GM20000 (cell line): ENCODE results near the gene OPRM1.
"Not testable (repeated sequence)": the region's sequence is repeated elsewhere in the genome, so short reads cannot be mapped to it uniquely, and the experiment has no call there.

Experiments
- DNase-seq: peaks from one replicate; pipeline ENCODE4 v3.0.0; 2012; ENCODE audit warnings: low spot score
- CTCF ChIP-seq: IDR thresholded peaks from 2 replicates; pipeline ENCODE4 v1.5.1; 2012; ENCODE audit warnings: mild to moderate bottlenecking, control low read depth; ENCODE audit errors: extremely low read depth, missing control alignments

Gene OPRM1

GRCh38 chr6:154057098-154057497 is 18.1 kb downstream of the OPRM1 start:
- no peak for TF ChIP-seq CTCF
- DNase-seq = no peak

- no peak for TF ChIP-seq CTCF
- DNase-seq = no peak
These were observed 20.1 kb downstream of the OPRM1 start for GRCh38 chr6:154058963-154059680.

GRCh38 chr6:154060076-154060475 is 21.0 kb downstream of the OPRM1 start:
- no peak for TF ChIP-seq CTCF
- DNase-seq = no peak

- no peak for TF ChIP-seq CTCF
- DNase-seq = no peak
These were observed 31.0 kb downstream of the OPRM1 start for GRCh38 chr6:154070041-154070440.

GRCh38 chr6:154070657-154071056 is 31.6 kb downstream of the OPRM1 start:
- no peak for DNase-seq
- no peak for TF ChIP-seq CTCF

GRCh38 chr6:154071236-154071635 is 32.2 kb downstream of the OPRM1 start:
- TF ChIP-seq CTCF = no peak
- DNase-seq = no peak

- no peak for TF ChIP-seq CTCF
- no peak for DNase-seq
These were observed 32.7 kb downstream of the OPRM1 start for GRCh38 chr6:154071711-154072110.

GRCh38 chr6:154078596-154078995 is 39.6 kb downstream of the OPRM1 start:
- not testable (repeated sequence) for DNase-seq
